ENCODE results near the gene OR5H15. TPM values are rescaled to one million over a fixed set of nuclear protein-coding genes. Genes with fewer than 3 reads are reported as not detected.
"Not testable (repeated sequence)": the region's sequence is repeated elsewhere in the genome, so short reads cannot be mapped to it uniquely, and the experiment has no call there.

OR5H15 gene
- not detected in 2 replicates for total RNA-seq
- not detected in 2 replicates for polyA plus RNA-seq

GRCh38 chr3:98166396-98166795, at the start of gene OR5H15:
Gene OR5H15, plus strand, starts transcription at chr3:98166696. Its CDS starts 2,004 bp downstream, at chr3:98168700.
- H3K27ac ChIP-seq = no peak within 1 kb of the TSS
- no peaks in the 10 kb centered on the region for H3K27me3 ChIP-seq
- no peaks in the 10 kb centered on the region for H3K9me3 ChIP-seq (ENCODE audit: low read depth)
- DNase-seq (ENCODE audit: low read depth in 1 of 2, low spot score in 1 of 2) = no peak
- H3K36me3 ChIP-seq = no peaks in the 10 kb centered on the region
- no peaks in the 10 kb centered on the region for H3K4me1 ChIP-seq (ENCODE audit: low read depth)
- H3K4me3 ChIP-seq = no peak within 1 kb of the TSS
- no peak for TF ChIP-seq CTCF (IDR thresholded peaks at IDR 0.05; ENCODE audit: low read depth, low read length)

DNA sequence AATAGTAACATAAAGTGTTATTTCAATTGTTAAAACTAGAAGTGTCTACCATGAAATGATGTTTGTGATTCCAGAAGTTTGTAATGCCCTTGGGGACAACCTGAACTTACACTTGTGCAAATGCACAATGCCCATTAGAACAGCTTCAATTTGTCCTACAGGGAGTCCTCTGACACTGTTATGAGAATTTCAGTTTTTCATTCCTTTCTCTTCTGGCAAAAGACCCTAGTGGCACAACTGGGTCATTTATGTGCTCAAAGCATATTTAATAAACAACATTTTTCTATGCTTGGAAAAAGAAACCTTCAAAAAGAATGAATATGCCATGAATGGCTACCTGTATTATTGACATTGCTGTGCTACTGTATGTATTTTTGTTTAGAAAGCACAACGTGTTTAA, 36.1 kb upstream of the OR5H15 start, which contains the start of gene OR5H1:
TSS of gene OR5H1 (plus strand) at position 301 of the 400 bp plus-strand sequence. CDS start 1,977 bp downstream, outside the sequence.
- Histone ChIP-seq H3K36me3 (no peaks in the 10 kb centered on the region), H3K27ac (no peak within 1 kb of the TSS), H3K4me1 (ENCODE audit: low read depth) (no peaks in the 10 kb centered on the region), H3K4me3 (no peak within 1 kb of the TSS), H3K27me3 (no peaks in the 10 kb centered on the region), H3K9me3 (ENCODE audit: low read depth) (no peaks in the 10 kb centered on the region)
- no peak for DNase-seq (ENCODE audit: low read depth in 1 of 2, low spot score in 1 of 2)
- TF ChIP-seq CTCF (IDR thresholded peaks at IDR 0.05; ENCODE audit: low read depth, low read length) = no peak

GRCh38 chr3:98136631-98137030, 29.9 kb upstream of the OR5H15 start:
- Histone ChIP-seq H3K36me3 (no peaks in the 10 kb centered on the region), H3K4me1 (ENCODE audit: low read depth) (no peaks in the 10 kb centered on the region), H3K27ac (no peak overlapping the region), H3K4me3 (no peak overlapping the region), H3K9me3 (ENCODE audit: low read depth) (no peaks in the 10 kb centered on the region), H3K27me3 (no peaks in the 10 kb centered on the region)
- TF ChIP-seq CTCF (IDR thresholded peaks at IDR 0.05; ENCODE audit: low read depth, low read length) = no peak
- peak in 1 of 2 donors; percentile 14 for DNase-seq (ENCODE audit: low read depth in 1 of 2, low spot score in 1 of 2)

DNA sequence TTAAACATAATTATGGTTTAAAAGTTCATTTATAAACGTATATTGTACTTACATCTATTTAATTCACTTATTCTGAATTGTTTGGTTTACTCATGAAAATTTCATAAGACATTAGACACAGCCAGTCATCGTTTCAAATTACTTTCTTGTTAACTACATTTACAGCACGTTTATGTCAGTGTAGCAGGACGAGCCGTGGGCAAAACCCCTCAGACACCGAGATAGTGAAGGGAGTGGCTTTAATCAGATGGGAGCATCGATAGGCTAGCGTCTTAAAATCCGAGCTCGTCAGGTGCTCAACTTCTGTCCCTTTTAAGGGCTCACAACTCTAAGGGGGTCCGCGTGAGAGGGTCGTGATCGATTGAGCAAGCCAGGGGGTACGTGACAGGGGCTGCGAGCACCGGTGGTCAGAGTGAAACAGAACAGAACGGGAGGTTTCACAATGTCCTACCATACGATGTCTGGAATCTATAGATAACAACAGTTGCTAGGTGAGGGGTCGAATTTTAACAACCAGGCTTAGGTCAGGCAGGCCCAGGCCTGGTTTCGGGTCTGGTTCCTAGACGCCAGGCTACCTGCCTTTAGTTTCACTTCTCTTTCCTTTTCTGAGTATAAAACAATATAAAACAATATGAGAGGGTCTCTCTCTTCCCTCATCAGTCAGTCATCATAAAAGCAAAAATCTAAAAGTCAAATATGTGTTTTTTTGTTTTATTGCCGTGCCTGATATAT, 28.5 kb upstream of the OR5H15 start:
- not testable (repeated sequence) for H3K9me3 ChIP-seq (ENCODE audit: low read depth); H3K4me1 ChIP-seq (ENCODE audit: low read depth); H3K36me3 ChIP-seq; H3K27me3 ChIP-seq; H3K27ac ChIP-seq; H3K4me3 ChIP-seq; DNase-seq (ENCODE audit: low read depth in 1 of 2, low spot score in 1 of 2)

GRCh38 chr3:98140531-98140930, 26.0 kb upstream of the OR5H15 start:
- H3K27ac ChIP-seq = no peak overlapping the region
- H3K9me3 ChIP-seq (ENCODE audit: low read depth) = no peaks in the 10 kb centered on the region
- no peak for DNase-seq (ENCODE audit: low read depth in 1 of 2, low spot score in 1 of 2)
- no peaks in the 10 kb centered on the region for H3K4me1 ChIP-seq (ENCODE audit: low read depth)
- no peaks in the 10 kb centered on the region for H3K36me3 ChIP-seq
- no peaks in the 10 kb centered on the region for H3K27me3 ChIP-seq
- no peak for TF ChIP-seq CTCF (IDR thresholded peaks at IDR 0.05; ENCODE audit: low read depth, low read length)
- no peak overlapping the region for H3K4me3 ChIP-seq

DNA sequence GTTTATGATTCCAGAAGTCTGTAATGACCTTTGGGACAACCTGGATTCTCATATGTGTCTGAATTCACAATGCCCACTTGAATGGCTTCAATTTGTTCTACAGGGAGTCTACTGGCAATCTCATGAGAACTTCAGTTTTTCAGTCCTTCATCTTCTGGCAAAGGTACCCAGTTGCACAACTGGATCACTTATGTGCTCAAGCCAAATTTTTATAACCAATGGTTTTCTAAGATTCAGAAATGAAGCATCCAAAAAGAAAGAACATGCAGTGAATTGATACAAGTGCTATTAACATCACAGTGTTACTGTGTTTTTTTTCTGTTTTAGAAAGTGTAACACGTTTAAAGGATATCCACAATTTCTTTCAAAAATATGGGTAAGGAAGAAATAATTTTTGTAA, 19.3 kb upstream of the OR5H15 start, which contains the start of gene OR5H14:
TSS of gene OR5H14 (plus strand) at position 301 of the 400 bp plus-strand sequence. CDS start 1,907 bp downstream, outside the sequence.
- H3K4me3 ChIP-seq = no peak within 1 kb of the TSS
- H3K9me3 ChIP-seq (ENCODE audit: low read depth) = no peaks in the 10 kb centered on the region
- no peak for DNase-seq (ENCODE audit: low read depth in 1 of 2, low spot score in 1 of 2)
- TF ChIP-seq CTCF (IDR thresholded peaks at IDR 0.05; ENCODE audit: low read depth, low read length) = no peak
- no peaks in the 10 kb centered on the region for H3K36me3 ChIP-seq
- no peaks in the 10 kb centered on the region for H3K4me1 ChIP-seq (ENCODE audit: low read depth)
- no peaks in the 10 kb centered on the region for H3K27me3 ChIP-seq
- H3K27ac ChIP-seq = no peak within 1 kb of the TSS
